Measurements from ENCODE around the gene SH2D3A. TPM values are rescaled to one million over a fixed set of nuclear protein-coding genes. Genes with fewer than 3 reads are reported as not detected.
A peak's percentile ranks its signal among the peaks of the same experiment; 100 is the strongest.

SH2D3A gene
- 10 to 100 TPM; 14.1 to 27.4 (median 20.7) TPM for total RNA-seq

DNA sequence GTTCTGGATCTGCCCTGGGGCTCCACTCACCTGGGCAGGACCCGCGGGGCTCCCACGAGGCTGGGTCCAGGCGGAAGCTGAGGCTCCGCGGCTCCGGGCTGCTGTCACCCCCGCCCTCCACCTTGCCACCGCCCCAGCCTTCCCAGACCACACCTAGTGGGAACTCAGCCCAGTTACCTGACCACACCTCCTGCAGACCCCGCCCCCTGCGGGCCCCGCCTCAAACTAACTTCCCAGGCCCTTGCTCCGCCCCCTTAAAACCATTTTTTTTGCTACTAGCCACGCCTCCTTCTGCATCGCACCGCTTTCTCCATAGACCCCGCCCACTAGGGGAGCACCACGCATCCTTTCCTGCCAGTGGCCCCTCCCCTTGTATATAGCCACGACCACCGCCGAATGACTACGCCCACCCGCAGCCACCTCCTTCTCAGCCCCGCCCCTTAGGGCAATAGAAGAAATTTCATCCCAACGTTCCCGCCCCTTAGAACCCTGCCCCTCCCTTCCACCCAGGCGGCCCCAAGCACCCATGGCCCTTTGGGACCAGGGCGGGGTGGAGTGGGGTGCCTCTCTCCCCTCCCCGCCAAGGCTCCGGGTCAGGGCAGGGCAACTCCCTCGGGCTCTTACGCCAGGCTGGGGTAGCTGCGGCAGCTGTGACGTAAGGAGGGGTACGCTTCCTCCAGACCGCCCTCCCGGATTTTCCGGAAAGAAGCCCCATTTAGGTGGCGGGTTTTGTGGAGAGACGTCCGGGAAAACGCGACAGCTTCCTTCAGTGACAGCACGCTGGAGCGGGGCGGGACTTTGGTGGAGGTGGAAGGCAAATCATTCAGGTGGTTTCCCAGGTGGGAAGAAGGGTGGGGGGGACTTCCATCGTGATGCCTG, at the start of gene SH2D3A:
SH2D3A (minus strand) TSS at position 79 of the 879 bp plus-strand sequence. CDS start 3,687 bp downstream, outside the sequence.
- Histone ChIP-seq H3K4me1 (peaks cover 16 to 21% of the 10 kb centered on the region in 2 donors), H3K27ac (peak within 1 kb of the TSS; percentile 21 to 88 (median 81)), H3K36me3 (no peaks in the 10 kb centered on the region), H3K9me3 (no peaks in the 10 kb centered on the region), H3K27me3 (no peaks in the 10 kb centered on the region), H3K4me3 (replicated peaks in 1 of 3) (peak within 1 kb of the TSS in 2 of 3 donors; percentile 32 to 39)
- intact Hi-C loops (cut with DNase I), result no loop called here
- 4 to 8% methylated on average over 35 to 38 of the region's 47 CpGs for WGBS, 2 donors
- DNase-seq, result peak; percentile 92 to 94
- TF ChIP-seq POLR2A (IDR thresholded peaks at IDR 0.05), result peak in 1 of 2 donors; percentile 77
- TF ChIP-seq, protein P1, sequence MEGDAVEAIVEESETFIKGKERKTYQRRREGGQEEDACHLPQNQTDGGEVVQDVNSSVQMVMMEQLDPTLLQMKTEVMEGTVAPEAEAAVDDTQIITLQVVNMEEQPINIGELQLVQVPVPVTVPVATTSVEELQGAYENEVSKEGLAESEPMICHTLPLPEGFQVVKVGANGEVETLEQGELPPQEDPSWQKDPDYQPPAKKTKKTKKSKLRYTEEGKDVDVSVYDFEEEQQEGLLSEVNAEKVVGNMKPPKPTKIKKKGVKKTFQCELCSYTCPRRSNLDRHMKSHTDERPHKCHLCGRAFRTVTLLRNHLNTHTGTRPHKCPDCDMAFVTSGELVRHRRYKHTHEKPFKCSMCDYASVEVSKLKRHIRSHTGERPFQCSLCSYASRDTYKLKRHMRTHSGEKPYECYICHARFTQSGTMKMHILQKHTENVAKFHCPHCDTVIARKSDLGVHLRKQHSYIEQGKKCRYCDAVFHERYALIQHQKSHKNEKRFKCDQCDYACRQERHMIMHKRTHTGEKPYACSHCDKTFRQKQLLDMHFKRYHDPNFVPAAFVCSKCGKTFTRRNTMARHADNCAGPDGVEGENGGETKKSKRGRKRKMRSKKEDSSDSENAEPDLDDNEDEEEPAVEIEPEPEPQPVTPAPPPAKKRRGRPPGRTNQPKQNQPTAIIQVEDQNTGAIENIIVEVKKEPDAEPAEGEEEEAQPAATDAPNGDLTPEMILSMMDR (IDR thresholded peaks at IDR 0.05), result no peak

DNA sequence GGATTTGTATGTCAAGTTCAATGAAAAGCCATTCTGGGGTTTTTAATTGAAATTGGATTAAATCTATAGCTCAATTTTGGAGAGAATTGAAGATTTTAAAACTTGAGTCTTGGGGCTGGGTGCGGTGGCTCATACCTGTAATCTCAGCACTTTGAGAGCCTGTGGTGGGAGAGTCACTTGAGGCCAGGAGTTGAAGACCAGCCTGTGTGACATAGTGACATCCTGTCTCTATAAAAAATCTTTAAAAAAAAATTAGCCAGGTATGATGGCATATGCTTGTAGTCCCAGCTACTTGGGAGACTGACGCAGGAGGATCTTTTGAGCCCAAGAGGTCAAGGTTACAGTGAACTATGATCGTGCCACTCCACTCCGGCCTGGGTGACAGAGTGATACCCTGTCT, 46.4 kb upstream of the SH2D3A start:
- intact Hi-C loops (cut with DNase I), result no loop called here
- H3K36me3 ChIP-seq, result no peaks in the 10 kb centered on the region
- no peak for DNase-seq
- no peaks in the 10 kb centered on the region for H3K4me1 ChIP-seq
- H3K27me3 ChIP-seq, result no peaks in the 10 kb centered on the region
- no peak overlapping the region for H3K27ac ChIP-seq
- TF ChIP-seq, protein P1 (IDR thresholded peaks at IDR 0.05), result no peak
- TF ChIP-seq POLR2A (IDR thresholded peaks at IDR 0.05), result no peak
- WGBS, 2 donors, result 87 to 89% methylated on average over 4 of the region's 4 CpGs
- no peaks in the 10 kb centered on the region for H3K9me3 ChIP-seq
- no peak overlapping the region for H3K4me3 ChIP-seq (replicated peaks in 1 of 3)

DNA sequence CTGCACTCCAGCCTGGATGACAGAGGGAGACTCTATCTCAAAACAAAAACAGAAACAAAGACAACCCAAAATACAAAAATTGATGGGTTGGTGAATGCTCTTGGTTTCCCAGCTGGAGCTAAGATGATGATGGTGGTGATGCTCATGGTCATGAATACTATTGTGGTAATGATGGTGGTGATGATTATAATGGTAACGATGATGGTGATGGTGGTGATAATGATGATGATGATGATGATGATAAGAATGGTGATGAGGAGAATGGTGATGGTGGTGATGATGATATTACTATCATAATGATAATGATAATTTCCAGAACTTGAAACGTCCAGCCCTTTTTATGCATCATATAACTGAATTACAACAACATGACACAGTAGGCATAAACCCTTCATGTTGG, 45.4 kb upstream of the SH2D3A start:
- intact Hi-C loops (cut with DNase I), result no loop called here
- Histone ChIP-seq H3K27me3 (no peaks in the 10 kb centered on the region), H3K4me1 (no peaks in the 10 kb centered on the region), H3K9me3 (no peaks in the 10 kb centered on the region), H3K27ac (no peak overlapping the region), H3K36me3 (no peaks in the 10 kb centered on the region), H3K4me3 (replicated peaks in 1 of 3) (no peak overlapping the region)
- no peak for TF ChIP-seq POLR2A (IDR thresholded peaks at IDR 0.05)
- TF ChIP-seq, protein P1 (IDR thresholded peaks at IDR 0.05), result no peak
- 92 to 94% methylated on average over 2 of the region's 2 CpGs for WGBS, 2 donors
- no peak for DNase-seq

DNA sequence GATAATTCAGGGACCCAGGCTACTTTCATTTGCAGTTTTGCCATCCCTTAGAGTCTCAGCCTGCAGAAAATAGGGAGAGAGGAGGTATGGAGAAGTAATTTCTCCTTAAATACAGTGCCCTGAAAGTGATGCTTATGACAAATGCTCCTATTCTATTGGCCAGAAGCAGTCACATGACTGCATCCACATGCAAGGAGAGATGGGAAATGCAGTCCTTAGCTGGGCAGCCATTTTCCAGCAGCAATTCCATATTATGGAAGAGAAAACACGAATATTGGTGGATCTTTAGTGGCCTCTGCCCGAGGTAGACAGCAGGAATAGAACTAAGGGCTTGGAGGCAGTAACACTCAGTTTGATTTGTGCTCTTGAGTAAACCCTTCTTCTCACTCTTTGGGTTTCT, 44.7 kb upstream of the SH2D3A start:
- Histone ChIP-seq H3K9me3 (no peaks in the 10 kb centered on the region), H3K4me1 (no peaks in the 10 kb centered on the region), H3K36me3 (no peaks in the 10 kb centered on the region), H3K4me3 (replicated peaks in 1 of 3) (no peak overlapping the region), H3K27me3 (no peaks in the 10 kb centered on the region), H3K27ac (no peak overlapping the region)
- 33 to 37% methylated on average over 2 of the region's 2 CpGs for WGBS, 2 donors
- intact Hi-C loops (cut with DNase I), result no loop called here
- TF ChIP-seq, protein P1 (IDR thresholded peaks at IDR 0.05), result no peak
- TF ChIP-seq POLR2A (IDR thresholded peaks at IDR 0.05), result no peak
- DNase-seq, result no peak

DNA sequence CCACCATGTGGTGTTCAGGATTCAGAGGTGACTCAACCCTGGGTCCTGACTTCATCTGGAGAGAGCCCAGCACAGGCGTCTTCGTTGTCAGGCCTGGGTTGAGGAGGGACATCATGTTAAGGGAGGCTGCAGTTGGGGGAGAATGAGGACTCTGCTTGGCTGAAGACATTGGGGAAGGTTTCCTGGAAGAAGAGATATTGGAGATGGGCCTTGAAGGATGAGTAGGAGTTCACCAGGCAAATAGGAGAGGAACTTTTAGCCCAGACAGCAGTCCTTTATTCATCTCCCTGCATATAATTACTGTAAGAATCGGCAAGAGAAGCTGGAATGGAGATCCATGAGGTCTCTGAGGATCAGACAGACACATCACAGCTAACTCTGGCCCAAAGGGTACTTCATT, 44.1 kb upstream of the SH2D3A start:
- Histone ChIP-seq H3K27ac (no peak overlapping the region), H3K9me3 (no peaks in the 10 kb centered on the region), H3K36me3 (no peaks in the 10 kb centered on the region), H3K4me3 (replicated peaks in 1 of 3) (no peak overlapping the region), H3K27me3 (no peaks in the 10 kb centered on the region), H3K4me1 (no peaks in the 10 kb centered on the region)
- DNase-seq, result no peak
- TF ChIP-seq, protein P1 (IDR thresholded peaks at IDR 0.05), result no peak
- TF ChIP-seq POLR2A (IDR thresholded peaks at IDR 0.05), result no peak
- intact Hi-C loops (cut with DNase I), result no loop called here
- WGBS, 2 donors, result 87 to 95% methylated on average over 3 of the region's 3 CpGs

Measured in thyroid gland (tissue), 4 donors.